Measurements from ENCODE around the gene RAB33B. TPM values are rescaled to one million over a fixed set of nuclear protein-coding genes. Genes with fewer than 3 reads are reported as not detected.
"Not testable (repeated sequence)": the region's sequence is repeated elsewhere in the genome, so short reads cannot be mapped to it uniquely, and the experiment has no call there.

RAB33B gene
- total RNA-seq, 1 donor from 2014 or later, result 5.0 TPM

DNA sequence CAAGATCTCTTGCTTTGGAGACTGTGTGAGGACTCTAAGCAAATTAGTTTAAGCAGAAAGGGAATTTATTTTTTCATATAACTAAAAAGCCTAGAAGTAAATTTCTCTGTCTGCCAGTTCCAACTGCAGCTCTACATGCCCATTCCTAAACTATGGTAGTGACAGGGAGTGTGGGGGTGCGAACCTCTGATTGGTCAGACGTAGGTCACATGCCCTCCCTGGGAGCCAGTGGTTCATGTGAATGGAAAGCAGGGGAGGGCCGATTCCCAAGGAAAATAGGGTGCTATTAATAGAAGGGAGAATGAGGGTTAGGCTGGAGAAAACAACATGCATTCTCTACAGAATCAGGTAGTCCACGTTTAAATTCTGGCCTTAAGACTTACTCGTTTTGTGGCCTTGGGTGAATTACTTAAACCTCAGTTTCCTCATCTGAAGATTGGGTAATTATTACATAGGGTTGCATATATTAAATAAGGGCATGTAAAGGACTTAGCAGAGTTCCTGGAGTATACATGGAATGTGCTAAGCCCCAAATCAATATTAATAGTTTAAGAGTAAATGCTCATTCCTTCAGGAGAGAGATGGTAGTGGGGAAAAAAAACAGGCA is 7.2 kb downstream of the RAB33B start:
- Mint-ChIP-seq H3K36me3 (ENCODE audit: unreplicated experiment) (no peaks in the 10 kb centered on the region), H3K4me3 (ENCODE audit: unreplicated experiment) (no peak overlapping the region), H3K9me3 (ENCODE audit: unreplicated experiment) (no peaks in the 10 kb centered on the region), H3K4me1 (ENCODE audit: low read depth, unreplicated experiment) (peaks cover 5% of the 10 kb centered on the region), H3K27ac (ENCODE audit: unreplicated experiment) (no peak overlapping the region), H3K27me3 (ENCODE audit: unreplicated experiment) (peaks cover 2% of the 10 kb centered on the region)
- TF ChIP-seq, protein P1, sequence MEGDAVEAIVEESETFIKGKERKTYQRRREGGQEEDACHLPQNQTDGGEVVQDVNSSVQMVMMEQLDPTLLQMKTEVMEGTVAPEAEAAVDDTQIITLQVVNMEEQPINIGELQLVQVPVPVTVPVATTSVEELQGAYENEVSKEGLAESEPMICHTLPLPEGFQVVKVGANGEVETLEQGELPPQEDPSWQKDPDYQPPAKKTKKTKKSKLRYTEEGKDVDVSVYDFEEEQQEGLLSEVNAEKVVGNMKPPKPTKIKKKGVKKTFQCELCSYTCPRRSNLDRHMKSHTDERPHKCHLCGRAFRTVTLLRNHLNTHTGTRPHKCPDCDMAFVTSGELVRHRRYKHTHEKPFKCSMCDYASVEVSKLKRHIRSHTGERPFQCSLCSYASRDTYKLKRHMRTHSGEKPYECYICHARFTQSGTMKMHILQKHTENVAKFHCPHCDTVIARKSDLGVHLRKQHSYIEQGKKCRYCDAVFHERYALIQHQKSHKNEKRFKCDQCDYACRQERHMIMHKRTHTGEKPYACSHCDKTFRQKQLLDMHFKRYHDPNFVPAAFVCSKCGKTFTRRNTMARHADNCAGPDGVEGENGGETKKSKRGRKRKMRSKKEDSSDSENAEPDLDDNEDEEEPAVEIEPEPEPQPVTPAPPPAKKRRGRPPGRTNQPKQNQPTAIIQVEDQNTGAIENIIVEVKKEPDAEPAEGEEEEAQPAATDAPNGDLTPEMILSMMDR (IDR thresholded peaks at IDR 0.05; ENCODE audit: partially characterized antibody, unreplicated experiment), result no peak
- DNase-seq, result no peak

DNA sequence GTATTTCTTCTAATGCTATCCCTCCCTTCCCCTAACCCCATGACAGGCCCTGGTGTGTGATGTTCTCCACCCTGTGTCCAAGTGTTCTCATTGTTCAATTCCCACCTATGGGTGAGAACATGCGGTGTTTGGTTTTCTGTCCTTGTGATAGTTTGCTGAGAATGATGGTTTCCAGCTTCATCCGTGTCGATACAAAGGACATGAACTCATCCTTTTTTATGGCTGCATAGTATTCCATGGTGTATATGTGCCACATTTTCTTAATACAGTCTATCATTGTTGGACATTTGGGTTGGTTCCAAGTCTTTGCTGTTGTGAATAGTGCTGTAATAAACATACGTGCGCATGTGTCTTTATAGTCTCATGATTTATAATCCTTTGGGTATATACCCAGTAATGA is 10.6 kb downstream of the RAB33B start:
- H3K27ac Mint-ChIP-seq (ENCODE audit: unreplicated experiment); H3K9me3 Mint-ChIP-seq (ENCODE audit: unreplicated experiment): not testable (repeated sequence)
- peaks cover 16% of the 10 kb centered on the region for H3K36me3 Mint-ChIP-seq (ENCODE audit: unreplicated experiment)

DNA sequence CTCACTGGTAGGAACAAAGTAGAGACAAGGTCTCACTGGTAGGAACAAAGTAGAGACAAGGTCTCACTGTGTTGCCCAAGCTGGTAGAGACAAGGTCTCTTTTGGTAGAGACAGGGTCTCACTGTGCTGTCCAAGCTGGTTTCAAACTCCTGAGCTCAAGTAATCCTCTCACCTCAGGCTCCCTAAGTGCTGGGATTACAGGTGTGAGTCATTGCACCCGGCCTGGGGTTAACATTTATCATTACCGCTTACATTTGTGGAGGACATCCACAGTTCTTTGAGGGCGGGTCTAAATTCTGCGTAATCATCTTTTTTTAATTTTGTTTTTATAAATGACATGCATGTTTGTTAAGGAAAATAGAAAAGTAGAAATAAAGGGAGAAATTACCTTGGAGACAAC is 12.0 kb downstream of the RAB33B start:
- no peak for DNase-seq
- TF ChIP-seq, protein P1 (IDR thresholded peaks at IDR 0.05; ENCODE audit: partially characterized antibody, unreplicated experiment), result no peak
- H3K4me3 Mint-ChIP-seq (ENCODE audit: unreplicated experiment), result no peak overlapping the region
- H3K9me3 Mint-ChIP-seq (ENCODE audit: unreplicated experiment), result peaks cover 2% of the 10 kb centered on the region
- no peak overlapping the region for H3K27ac Mint-ChIP-seq (ENCODE audit: unreplicated experiment)
- H3K36me3 Mint-ChIP-seq (ENCODE audit: unreplicated experiment), result peaks cover 18% of the 10 kb centered on the region
- peaks cover 2% of the 10 kb centered on the region for H3K27me3 Mint-ChIP-seq (ENCODE audit: unreplicated experiment)
- no peaks in the 10 kb centered on the region for H3K4me1 Mint-ChIP-seq (ENCODE audit: low read depth, unreplicated experiment)

More for the DNA sequence above, 10.6 kb downstream of the RAB33B start:
- not testable (repeated sequence) for H3K4me3 Mint-ChIP-seq (ENCODE audit: unreplicated experiment); H3K4me1 Mint-ChIP-seq (ENCODE audit: low read depth, unreplicated experiment); H3K27me3 Mint-ChIP-seq (ENCODE audit: unreplicated experiment); DNase-seq

DNA sequence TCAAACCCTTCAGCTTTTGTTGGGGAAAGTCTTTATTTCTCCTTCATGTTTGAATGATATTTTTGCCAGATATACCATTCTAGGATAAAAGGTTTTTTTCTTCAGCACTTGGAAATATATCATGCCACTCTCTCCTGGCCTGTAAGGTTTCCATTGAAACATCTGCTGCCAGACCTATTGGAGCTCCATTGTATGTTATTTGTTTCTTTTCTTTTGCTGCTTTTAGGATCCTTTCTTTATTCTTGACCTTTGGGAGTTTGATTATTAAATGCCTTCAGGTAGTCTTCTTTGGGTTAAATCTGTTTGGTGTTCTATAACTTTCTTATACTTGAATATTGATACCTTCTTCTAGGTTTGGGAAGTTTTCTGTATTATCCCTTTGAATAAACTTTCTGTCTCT is 14.8 kb downstream of the RAB33B start:
- not testable (repeated sequence) for H3K9me3 Mint-ChIP-seq (ENCODE audit: unreplicated experiment); H3K4me1 Mint-ChIP-seq (ENCODE audit: low read depth, unreplicated experiment); H3K27ac Mint-ChIP-seq (ENCODE audit: unreplicated experiment); H3K4me3 Mint-ChIP-seq (ENCODE audit: unreplicated experiment); H3K27me3 Mint-ChIP-seq (ENCODE audit: unreplicated experiment); DNase-seq
- peaks cover 29% of the 10 kb centered on the region for H3K36me3 Mint-ChIP-seq (ENCODE audit: unreplicated experiment)

DNA sequence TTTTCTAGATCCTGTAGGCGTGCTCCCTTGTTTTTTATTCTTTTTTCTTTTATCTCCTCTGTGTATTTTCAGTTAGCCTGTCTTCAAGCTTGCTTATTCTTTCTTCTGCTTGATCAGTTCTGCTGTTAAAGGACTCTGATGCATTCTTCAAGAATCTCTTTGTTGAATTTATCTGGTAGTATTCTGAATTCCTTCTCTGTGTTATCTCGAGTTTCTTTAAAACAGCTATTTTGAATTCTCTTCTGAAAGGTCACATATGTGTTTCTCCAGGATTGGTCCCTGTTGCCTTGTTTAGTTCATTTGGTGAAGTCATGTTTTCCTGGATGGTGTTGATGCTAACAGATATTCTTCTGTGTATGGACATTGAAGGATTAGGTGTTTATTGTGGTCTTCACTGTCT is 15.3 kb downstream of the RAB33B start:
- TF ChIP-seq, protein P1 (IDR thresholded peaks at IDR 0.05; ENCODE audit: partially characterized antibody, unreplicated experiment), result no peak
- Mint-ChIP-seq H3K4me3 (ENCODE audit: unreplicated experiment) (no peak overlapping the region), H3K27me3 (ENCODE audit: unreplicated experiment) (no peaks in the 10 kb centered on the region), H3K27ac (ENCODE audit: unreplicated experiment) (no peak overlapping the region), H3K9me3 (ENCODE audit: unreplicated experiment) (peaks cover 5% of the 10 kb centered on the region), H3K4me1 (ENCODE audit: low read depth, unreplicated experiment) (no peaks in the 10 kb centered on the region), H3K36me3 (ENCODE audit: unreplicated experiment) (peaks cover 29% of the 10 kb centered on the region)
- DNase-seq, result no peak

DNA sequence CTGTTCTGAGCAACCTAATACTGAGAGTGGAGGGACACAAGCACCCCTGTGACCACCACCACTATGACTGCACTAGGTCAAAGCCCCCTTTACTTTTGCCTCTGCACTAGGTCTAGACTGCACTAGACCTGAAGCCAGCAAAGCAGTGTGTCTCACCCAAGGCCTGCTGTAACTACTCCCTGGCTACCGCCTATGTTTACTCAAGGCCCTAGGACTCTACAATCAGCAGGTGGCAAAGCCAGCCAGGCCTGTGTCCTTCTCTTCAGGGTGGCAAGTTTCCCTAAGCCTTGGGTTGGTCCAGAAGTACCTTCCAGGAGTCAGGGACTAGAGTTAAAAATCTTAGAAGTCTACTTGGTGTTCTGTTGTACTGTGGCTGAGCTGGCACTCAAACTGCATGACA is 15.9 kb downstream of the RAB33B start:
- TF ChIP-seq, protein P1 (IDR thresholded peaks at IDR 0.05; ENCODE audit: partially characterized antibody, unreplicated experiment), result no peak
- Mint-ChIP-seq H3K4me1 (ENCODE audit: low read depth, unreplicated experiment) (no peaks in the 10 kb centered on the region), H3K9me3 (ENCODE audit: unreplicated experiment) (peaks cover 5% of the 10 kb centered on the region), H3K4me3 (ENCODE audit: unreplicated experiment) (no peak overlapping the region), H3K27me3 (ENCODE audit: unreplicated experiment) (no peaks in the 10 kb centered on the region), H3K27ac (ENCODE audit: unreplicated experiment) (no peak overlapping the region), H3K36me3 (ENCODE audit: unreplicated experiment) (peaks cover 29% of the 10 kb centered on the region)
- DNase-seq, result no peak

All from glutamatergic neuron (in vitro differentiated cells).